CD4-positive, alpha-beta T cell (primary cell): ENCODE measurements around the gene C1GALT1. TPM values are rescaled to one million over a fixed set of nuclear protein-coding genes. Genes with fewer than 3 reads are reported as not detected.
"Not testable (repeated sequence)": the region's sequence is repeated elsewhere in the genome, so short reads cannot be mapped to it uniquely, and the experiment has no call there.

Experiments used
- ATAC-seq: fragments of 200-7000 bp; cut with Tn5 transposase; one replicate; pipeline ENCODE4 v1.10.0; 2022; ENCODE audit warnings: mild to moderate bottlenecking; ENCODE audit not compliant: poor library complexity
- CTCF ChIA-PET: fragments of 350-600 bp; sonication (Branson Sonifier 250); formaldehyde crosslinking; loops from one replicate; lab custom pipeline; 2021; ENCODE audit warnings: antibody characterized with exemption, inconsistent platforms; lab: Charles Lee
- POLR2A ChIA-PET: fragments of 350-600 bp; sonication (Branson Sonifier 250); formaldehyde crosslinking; loops from one replicate; lab custom pipeline; 2021; ENCODE audit warnings: antibody characterized with exemption, inconsistent platforms; lab: Charles Lee
- DNase-seq, 14 experiments: peaks; one replicate each; pipeline ENCODE4 v3.0.0-alpha.2; 2013 to 2020; ENCODE audit warnings: mixed read lengths in 2 of 14
- H3K27ac ChIP-seq, 2 donors: one replicate each; pipeline versions ENCODE4 v1.5.1 to v1.7.0; 2013; ENCODE audit warnings: low read length in 2 of 2, low read depth in 1 of 2, mild to moderate bottlenecking in 1 of 2
- H3K27me3 ChIP-seq, 2 experiments: 1 replicate in 1 of 2; 2 replicates in 1 of 2; pipeline versions ENCODE4 v1.6.1 to v1.7.0; 2013; ENCODE audit warnings: low read length in 2 of 2, control low read depth in 1 of 2, mild to moderate bottlenecking in 1 of 2, moderate library complexity in 1 of 2; ENCODE audit not compliant: insufficient read depth in 2 of 2, control insufficient read depth in 1 of 2
- H3K36me3 ChIP-seq: one replicate; pipeline ENCODE4 v1.6.1; 2013; ENCODE audit warnings: low read length, control low read depth; ENCODE audit not compliant: insufficient read depth
- H3K4me1 ChIP-seq: one replicate; pipeline ENCODE4 v1.6.1; 2013; ENCODE audit warnings: low read length, control low read depth; ENCODE audit not compliant: insufficient read depth
- H3K4me3 ChIP-seq: one replicate; pipeline ENCODE4 v1.5.1; 2013; ENCODE audit warnings: mild to moderate bottlenecking, low read length, moderate library complexity
- H3K9me3 ChIP-seq, 2 experiments: 1 replicate in 1 of 2; 2 replicates in 1 of 2; pipeline versions ENCODE4 v1.6.1 to v1.7.0; 2013; ENCODE audit warnings: low read length in 2 of 2, mild to moderate bottlenecking in 2 of 2, control low read depth in 1 of 2, moderate library complexity in 1 of 2; ENCODE audit not compliant: control insufficient read depth in 1 of 2, insufficient read depth in 1 of 2
- H3K27ac Mint-ChIP-seq: one replicate; pipeline ENCODE4 v1.8.0; 2020; ENCODE audit warnings: mixed read lengths
- H3K27me3 Mint-ChIP-seq: one replicate; pipeline ENCODE4 v1.8.0; 2021; ENCODE audit warnings: mixed read lengths
- H3K36me3 Mint-ChIP-seq: one replicate; pipeline ENCODE4 v1.8.0; 2021; ENCODE audit warnings: low read depth, mixed read lengths
- H3K4me1 Mint-ChIP-seq: one replicate; pipeline ENCODE4 v1.8.0; 2021; ENCODE audit warnings: low read depth, mixed read lengths
- H3K4me3 Mint-ChIP-seq: one replicate; pipeline ENCODE4 v1.8.0; 2020; ENCODE audit warnings: mild to moderate bottlenecking, mixed read lengths
- H3K9me3 Mint-ChIP-seq: one replicate; pipeline ENCODE4 v1.8.0; 2020; ENCODE audit warnings: mixed read lengths
- CTCF ChIP-seq: fragments of 200-600 bp; IDR thresholded peaks from one replicate; pipeline ENCODE4 v1.8.0; 2022; ENCODE audit warnings: antibody characterized with exemption, mild to moderate bottlenecking
- intact Hi-C, 2 experiments: fragments of 100-400 bp; cut with DNase I in 1 of 2; cut with micrococcal nuclease in 1 of 2; formaldehyde crosslinking; loops; one replicate each; pipeline versions ENCODE4 v1.15.1 to v1.9.0; 2023 to 2025; cut with DNase I, micrococcal nuclease
- total RNA-seq, 174 experiments: library from RNA in 2 of 174; stranded (reverse) in 2 of 174; gene quantifications; one replicate each; pipeline ENCODE4 v1.2.3 and lab custom pipeline; 2021 to 2026

The C1GALT1 gene
- total RNA-seq, 2 experiments from 2014 or later: 49.4 to 51.9 TPM

GRCh38 chr7:7136466-7137381, 45.6 kb upstream of the C1GALT1 start:
- no peak for DNase-seq
- no peak overlapping the region for H3K4me3 Mint-ChIP-seq

GRCh38 chr7:7138897-7139296, 43.4 kb upstream of the C1GALT1 start:
- TF ChIP-seq CTCF: no peak
- POLR2A ChIA-PET: no interaction called here
- H3K27ac Mint-ChIP-seq: no peak overlapping the region
- H3K27me3 Mint-ChIP-seq: no peaks in the 10 kb centered on the region
- Histone ChIP-seq H3K4me3 (no peak overlapping the region), H3K27me3 (no peaks in the 10 kb centered on the region), H3K36me3 (no peaks in the 10 kb centered on the region), H3K27ac (no peak overlapping the region), H3K9me3 (no peaks in the 10 kb centered on the region), H3K4me1 (no peaks in the 10 kb centered on the region)
- no peak overlapping the region for H3K4me3 Mint-ChIP-seq
- H3K36me3 Mint-ChIP-seq: peaks cover 5% of the 10 kb centered on the region
- intact Hi-C loops: no loop called here
- DNase-seq: no peak
- no peak for ATAC-seq
- CTCF ChIA-PET: no interaction called here
- H3K4me1 Mint-ChIP-seq: peaks cover 14% of the 10 kb centered on the region
- H3K9me3 Mint-ChIP-seq: peaks cover 7% of the 10 kb centered on the region

More at GRCh38 chr7:7136466-7137381, 45.6 kb upstream of the C1GALT1 start:
- no peaks in the 10 kb centered on the region for H3K36me3 Mint-ChIP-seq
- H3K4me1 Mint-ChIP-seq: peaks cover 14% of the 10 kb centered on the region
- H3K27ac ChIP-seq: no peak overlapping the region
- ChIA-PET CTCF (no interaction called here), POLR2A (no interaction called here)
- H3K27me3 ChIP-seq: no peaks in the 10 kb centered on the region
- no peak for TF ChIP-seq CTCF
- H3K4me3 ChIP-seq: no peak overlapping the region
- no peak overlapping the region for H3K27ac Mint-ChIP-seq
- ATAC-seq: no peak
- H3K9me3 ChIP-seq: no peaks in the 10 kb centered on the region
- no peaks in the 10 kb centered on the region for H3K27me3 Mint-ChIP-seq
- H3K36me3 ChIP-seq: no peaks in the 10 kb centered on the region
- H3K4me1 ChIP-seq: no peaks in the 10 kb centered on the region
- intact Hi-C loops: no loop called here
- peaks cover 2% of the 10 kb centered on the region for H3K9me3 Mint-ChIP-seq

GRCh38 chr7:7143404-7143803, 38.9 kb upstream of the C1GALT1 start:
- H3K9me3 Mint-ChIP-seq, ATAC-seq, H3K36me3 ChIP-seq, H3K4me1 ChIP-seq, H3K4me3 ChIP-seq, H3K4me1 Mint-ChIP-seq, CTCF ChIA-PET, intact Hi-C loops, H3K27me3 ChIP-seq, H3K9me3 ChIP-seq, H3K27me3 Mint-ChIP-seq, H3K4me3 Mint-ChIP-seq, H3K27ac ChIP-seq, H3K27ac Mint-ChIP-seq, DNase-seq: not testable (repeated sequence)
- POLR2A ChIA-PET: interaction anchor here (1.5 kb wide), 1 partner anchor 38 kb away, joined by 5 read pairs; the partner anchor contains the start of gene C1GALT1
- peaks cover 11% of the 10 kb centered on the region for H3K36me3 Mint-ChIP-seq

- CTCF ChIA-PET: interaction anchor here (1.3 kb wide), 1 partner anchor 32 kb away, joined by 6 read pairs; no protein-coding TSS in a partner anchor
- POLR2A ChIA-PET: not testable (repeated sequence)
Measured at GRCh38 chr7:7145151-7145550, 37.2 kb upstream of the C1GALT1 start.

More at GRCh38 chr7:7145151-7145550, 37.2 kb upstream of the C1GALT1 start:
- H3K4me1 Mint-ChIP-seq, H3K4me1 ChIP-seq, H3K27ac Mint-ChIP-seq, H3K4me3 ChIP-seq, H3K9me3 Mint-ChIP-seq, intact Hi-C loops, H3K27me3 ChIP-seq, ATAC-seq, H3K27ac ChIP-seq, H3K4me3 Mint-ChIP-seq, H3K9me3 ChIP-seq, H3K27me3 Mint-ChIP-seq, DNase-seq, H3K36me3 ChIP-seq: not testable (repeated sequence)
- H3K36me3 Mint-ChIP-seq: peaks cover 11% of the 10 kb centered on the region
